GM23248 (cell line): ENCODE data around the gene KCNN4. TPM values are rescaled to one million over a fixed set of nuclear protein-coding genes. Genes with fewer than 3 reads are reported as not detected.

Experiments
- DNase-seq: peaks from one replicate; pipeline ENCODE4 v3.0.0-alpha.2; 2015
- H2AFZ ChIP-seq: fragments of 200-600 bp; sonication (generic); 2 replicates; pipeline ENCODE4 v1.6.1; 2016; ENCODE audit warnings: antibody characterized with exemption
- H3F3A ChIP-seq: fragments of 200-600 bp; sonication (generic); 2 replicates; pipeline ENCODE4 v1.6.1; 2016; ENCODE audit warnings: mild to moderate bottlenecking, antibody characterized with exemption, mixed run types; ENCODE audit not compliant: insufficient read depth
- H3K27ac ChIP-seq: fragments of 200-600 bp; sonication (generic); 2 replicates; pipeline ENCODE4 v1.5.1; 2016; ENCODE audit warnings: mild to moderate bottlenecking
- H3K27me3 ChIP-seq: fragments of 200-600 bp; sonication (generic); replicated peaks from 2 replicates; pipeline ENCODE4 v1.6.1; 2016; ENCODE audit warnings: mild to moderate bottlenecking; ENCODE audit not compliant: insufficient read depth
- H3K36me3 ChIP-seq: fragments of 200-600 bp; sonication (generic); 2 replicates; pipeline ENCODE4 v1.6.1; 2016; ENCODE audit warnings: low read depth, mild to moderate bottlenecking
- H3K4me1 ChIP-seq: fragments of 200-600 bp; sonication (generic); 2 replicates; pipeline ENCODE4 v1.6.1; 2016; ENCODE audit warnings: mild to moderate bottlenecking; ENCODE audit not compliant: insufficient read depth
- H3K4me2 ChIP-seq: fragments of 200-600 bp; sonication (generic); one replicate; pipeline ENCODE4 v1.6.1; 2016; ENCODE audit warnings: mild to moderate bottlenecking; ENCODE audit not compliant: unreplicated experiment
- H3K4me3 ChIP-seq: fragments of 200-600 bp; sonication (generic); 2 replicates; pipeline ENCODE4 v1.5.1; 2016; ENCODE audit warnings: mild to moderate bottlenecking
- H3K79me2 ChIP-seq: fragments of 200-600 bp; sonication (generic); 2 replicates; pipeline ENCODE4 v1.6.1; 2016; ENCODE audit warnings: mild to moderate bottlenecking; ENCODE audit not compliant: insufficient read depth
- H3K9ac ChIP-seq: fragments of 200-600 bp; sonication (generic); 2 replicates; pipeline ENCODE4 v1.6.1; 2016; ENCODE audit warnings: mild to moderate bottlenecking
- H3K9me2 ChIP-seq: fragments of 200-600 bp; sonication (generic); 2 replicates; pipeline ENCODE4 v1.6.1; 2016; ENCODE audit warnings: mixed run types, mild to moderate bottlenecking, moderate library complexity; ENCODE audit not compliant: insufficient read depth
- H3K9me3 ChIP-seq: fragments of 200-600 bp; sonication (generic); one replicate; pipeline ENCODE4 v1.6.1; 2017; ENCODE audit warnings: low read depth
- H4K20me1 ChIP-seq: fragments of 200-600 bp; sonication (generic); 2 replicates; pipeline ENCODE4 v1.6.0; 2016; ENCODE audit not compliant: insufficient read depth
- EZH2 ChIP-seq: fragments of 200-600 bp; sonication (generic); IDR thresholded peaks from 2 replicates; pipeline ENCODE4 v1.6.1; 2018; ENCODE audit warnings: antibody characterized with exemption, mild to moderate bottlenecking; ENCODE audit not compliant: insufficient read depth, poor library complexity, severe bottlenecking
- EZH2phosphoT487 ChIP-seq: fragments of 200-600 bp; sonication (generic); IDR thresholded peaks from 2 replicates; pipeline ENCODE4 v1.6.1; 2018; ENCODE audit warnings: antibody characterized with exemption, moderate library complexity, mild to moderate bottlenecking, low read depth; ENCODE audit not compliant: insufficient read depth
- WGBS, 2 experiments: methylation state at CpG; one replicate each; pipeline ENCODE4 v1.1.6; 2015 to 2017; ENCODE audit warnings: low lambda C conversion rate in 2 of 2, low coverage in 1 of 2; ENCODE audit errors: missing lambda C conversion rate in 2 of 2; 5-methylcytosine and 5-hydroxymethylcytosine counted together
- in situ Hi-C: fragments of 300-500 bp; cut with MboI; formaldehyde crosslinking; loops from 2 replicates; pipeline ENCODE4 v1.15.0; 2020
- polyA plus RNA-seq: library from polyadenylated mRNA; unstranded; fragments of >200 nt; fragmentation: Nextera tagmentation; extraction: Ambion mirVana; gene quantifications from 2 replicates; pipeline ENCODE4 v1.2.1, GENCODE V29; 2016
- total RNA-seq: library from RNA; depleted of rRNA; stranded (reverse); fragments of >200 nt; shearing (Covaris generic); gene quantifications from 2 replicates; pipeline ENCODE4 v1.2.3, GENCODE V29; 2014

KCNN4 gene
- total and polyA plus RNA-seq, 2 experiments from 2014 or later = 9.4 to 13.7 TPM

GRCh38 chr19:43743059-43743458 is 37.7 kb downstream of the KCNN4 start:
- no peak overlapping the region for H3K4me2 ChIP-seq
- 0 out of 2 replicates have a peak, but pooled peaks cover 5% of the 10 kb centered on the region for H3F3A ChIP-seq
- H3K36me3 ChIP-seq = peaks cover 60% of the 10 kb centered on the region
- no peaks in the 10 kb centered on the region for H3K27me3 ChIP-seq
- peaks cover 6% of the 10 kb centered on the region; the same call in 1 of the 2 replicates for H3K4me1 ChIP-seq
- H3K9me2 ChIP-seq = no peaks in the 10 kb centered on the region
- WGBS, 2 experiments = 86 to 88% methylated on average over 3 of the region's 3 CpGs
- no peak overlapping the region for H3K4me3 ChIP-seq
- peak; percentile 49 for DNase-seq
- H2AFZ ChIP-seq = no peak overlapping the region
- H3K9me3 ChIP-seq = no peaks in the 10 kb centered on the region
- no peak overlapping the region for H3K27ac ChIP-seq
- no peak overlapping the region for H3K9ac ChIP-seq
- TF ChIP-seq EZH2phosphoT487 (no peak), EZH2 (no peak)
- in situ Hi-C loops = no loop called here
- H4K20me1 ChIP-seq = no peaks in the 10 kb centered on the region
- H3K79me2 ChIP-seq = 0 out of 2 replicates have a peak, but pooled peaks cover 2% of the 10 kb centered on the region

- H3K4me3 ChIP-seq = no peak overlapping the region
- 80 to 88% methylated on average over 10 of the region's 10 CpGs for WGBS, 2 experiments
- no peak for TF ChIP-seq EZH2
- TF ChIP-seq EZH2phosphoT487 = no peak
Measured at GRCh38 chr19:43741075-43741825, 39.5 kb downstream of the KCNN4 start.

GRCh38 chr19:43739439-43740235 is 41.1 kb downstream of the KCNN4 start:
- TF ChIP-seq EZH2phosphoT487 (no peak), EZH2 (no peak)
- in situ Hi-C loops = no loop called here
- H3K9me3 ChIP-seq = no peaks in the 10 kb centered on the region
- H3K27me3 ChIP-seq = no peaks in the 10 kb centered on the region
- no peak overlapping the region for H2AFZ ChIP-seq
- 93% methylated on average over 16 of the region's 16 CpGs for WGBS, 2 experiments
- H3K4me1 ChIP-seq = peaks cover 6% of the 10 kb centered on the region; the same call in 1 of the 2 replicates
- 0 out of 2 replicates have a peak, but pooled peaks cover 5% of the 10 kb centered on the region for H3F3A ChIP-seq
- no peaks in the 10 kb centered on the region for H3K79me2 ChIP-seq
- DNase-seq = no peak
- H4K20me1 ChIP-seq = no peaks in the 10 kb centered on the region
- no peaks in the 10 kb centered on the region for H3K9me2 ChIP-seq
- H3K4me2 ChIP-seq = no peak overlapping the region
- H3K36me3 ChIP-seq = peaks cover 56% of the 10 kb centered on the region
- H3K9ac ChIP-seq = no peak overlapping the region
- no peak overlapping the region for H3K27ac ChIP-seq
- H3K4me3 ChIP-seq = no peak overlapping the region

More at GRCh38 chr19:43741075-43741825, 39.5 kb downstream of the KCNN4 start:
- no peaks in the 10 kb centered on the region for H3K9me3 ChIP-seq
- H3K9me2 ChIP-seq = no peaks in the 10 kb centered on the region
- H3F3A ChIP-seq = 0 out of 2 replicates have a peak, but pooled peaks cover 5% of the 10 kb centered on the region
- no peak overlapping the region for H3K9ac ChIP-seq
- no peak overlapping the region for H3K4me2 ChIP-seq
- H2AFZ ChIP-seq = no peak overlapping the region
- H4K20me1 ChIP-seq = no peaks in the 10 kb centered on the region
- H3K27me3 ChIP-seq = no peaks in the 10 kb centered on the region
- H3K79me2 ChIP-seq = no peaks in the 10 kb centered on the region
- peaks cover 59% of the 10 kb centered on the region for H3K36me3 ChIP-seq
- in situ Hi-C loops = no loop called here
- H3K27ac ChIP-seq = no peak overlapping the region
- H3K4me1 ChIP-seq = peaks cover 6% of the 10 kb centered on the region; the same call in 1 of the 2 replicates
- DNase-seq = no peak

GRCh38 chr19:43738780-43739211 is 42.0 kb downstream of the KCNN4 start:
- Histone ChIP-seq H2AFZ (no peak overlapping the region), H4K20me1 (no peaks in the 10 kb centered on the region), H3K4me1 (peaks cover 6% of the 10 kb centered on the region; the same call in 1 of the 2 replicates), H3F3A (0 out of 2 replicates have a peak, but pooled peaks cover 2% of the 10 kb centered on the region), H3K9me2 (no peaks in the 10 kb centered on the region), H3K4me2 (no peak overlapping the region), H3K27me3 (no peaks in the 10 kb centered on the region), H3K27ac (no peak overlapping the region), H3K36me3 (peaks cover 51% of the 10 kb centered on the region), H3K4me3 (no peak overlapping the region), H3K9me3 (no peaks in the 10 kb centered on the region), H3K79me2 (no peaks in the 10 kb centered on the region), H3K9ac (no peak overlapping the region)
- peak; percentile 31 for DNase-seq
- TF ChIP-seq EZH2 (no peak), EZH2phosphoT487 (no peak)
- 49 to 52% methylated on average over 5 of the region's 5 CpGs for WGBS, 2 experiments
- in situ Hi-C loops = no loop called here
